ENCODE data around the gene PDE3B.

GRCh38 chr11:14914536-14914935, 270.9 kb downstream of the PDE3B start:
- TF ChIP-seq, protein P1, sequence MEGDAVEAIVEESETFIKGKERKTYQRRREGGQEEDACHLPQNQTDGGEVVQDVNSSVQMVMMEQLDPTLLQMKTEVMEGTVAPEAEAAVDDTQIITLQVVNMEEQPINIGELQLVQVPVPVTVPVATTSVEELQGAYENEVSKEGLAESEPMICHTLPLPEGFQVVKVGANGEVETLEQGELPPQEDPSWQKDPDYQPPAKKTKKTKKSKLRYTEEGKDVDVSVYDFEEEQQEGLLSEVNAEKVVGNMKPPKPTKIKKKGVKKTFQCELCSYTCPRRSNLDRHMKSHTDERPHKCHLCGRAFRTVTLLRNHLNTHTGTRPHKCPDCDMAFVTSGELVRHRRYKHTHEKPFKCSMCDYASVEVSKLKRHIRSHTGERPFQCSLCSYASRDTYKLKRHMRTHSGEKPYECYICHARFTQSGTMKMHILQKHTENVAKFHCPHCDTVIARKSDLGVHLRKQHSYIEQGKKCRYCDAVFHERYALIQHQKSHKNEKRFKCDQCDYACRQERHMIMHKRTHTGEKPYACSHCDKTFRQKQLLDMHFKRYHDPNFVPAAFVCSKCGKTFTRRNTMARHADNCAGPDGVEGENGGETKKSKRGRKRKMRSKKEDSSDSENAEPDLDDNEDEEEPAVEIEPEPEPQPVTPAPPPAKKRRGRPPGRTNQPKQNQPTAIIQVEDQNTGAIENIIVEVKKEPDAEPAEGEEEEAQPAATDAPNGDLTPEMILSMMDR (IDR thresholded peaks at IDR 0.05): no peak
- TF ChIP-seq EP300 (IDR thresholded peaks at IDR 0.05; ENCODE audit: borderline replicate concordance in 1 of 2, low read depth in 1 of 2, low read length in 1 of 2): no peak

All from SK-N-SH (cell line).